H1 (cell line): ENCODE data around the gene CAPG. TPM values are rescaled to one million over a fixed set of nuclear protein-coding genes. Genes with fewer than 3 reads are reported as not detected.

Experiments used
- CTCF ChIA-PET: fragments of 300-600 bp; sonication (Branson Sonifier 250); formaldehyde crosslinking; loops from one replicate; lab custom pipeline; 2021; ENCODE audit not compliant: partially characterized antibody; lab: Charles Lee
- POLR2A ChIA-PET: fragments of 300-600 bp; sonication (Branson Sonifier 250); formaldehyde crosslinking; loops from one replicate; lab custom pipeline; 2021; ENCODE audit warnings: inconsistent platforms; ENCODE audit not compliant: partially characterized antibody; lab: Charles Lee
- DNase-seq, 2 experiments: peaks; one replicate each; pipeline versions ENCODE4 v3.0.0 to v3.0.0-alpha.2; 2010 to 2022; ENCODE audit warnings: low spot score in 2 of 2, low read depth in 1 of 2, mixed read lengths in 1 of 2
- FAIRE-seq: peaks from 2 replicates; lab custom pipeline; 2011; peaks lifted over from hg19 to GRCh38; lab: Jason Lieb, UNC
- H2AFZ ChIP-seq: 2 replicates; pipeline ENCODE4 v1.8.1; 2012; ENCODE audit warnings: low read length, inconsistent platforms
- H2AK5ac ChIP-seq: 2 replicates; pipeline ENCODE4 v1.6.1; 2013; ENCODE audit warnings: low read depth, low read length
- H2BK120ac ChIP-seq: replicated peaks from 2 replicates; pipeline ENCODE3; 2013; ENCODE audit warnings: low read depth, low read length, inconsistent platforms
- H2BK12ac ChIP-seq: 2 replicates; pipeline ENCODE4 v1.6.1; 2013; ENCODE audit warnings: low read depth, low read length
- H2BK15ac ChIP-seq: 2 replicates; pipeline ENCODE4 v1.6.1; 2013; ENCODE audit warnings: low read length
- H2BK20ac ChIP-seq: 2 replicates; pipeline ENCODE4 v1.6.1; 2013; ENCODE audit warnings: low read length
- H2BK5ac ChIP-seq: 2 replicates; pipeline ENCODE4 v1.6.1; 2013; ENCODE audit warnings: low read depth, low read length
- H3K14ac ChIP-seq: 2 replicates; pipeline ENCODE4 v1.6.1; 2013; ENCODE audit warnings: inconsistent platforms; ENCODE audit not compliant: insufficient read length
- H3K18ac ChIP-seq: 2 replicates; pipeline ENCODE4 v1.6.1; 2013; ENCODE audit warnings: low read length; ENCODE audit errors: extremely low read depth
- H3K23ac ChIP-seq: 2 replicates; pipeline ENCODE4 v1.6.1; 2013; ENCODE audit warnings: inconsistent platforms; ENCODE audit not compliant: insufficient read length
- H3K23me2 ChIP-seq: 2 replicates; pipeline ENCODE4 v1.6.1; 2013; ENCODE audit warnings: low read depth, low read length
- H3K27ac ChIP-seq: 2 replicates; pipeline ENCODE4 v1.6.1; 2011; ENCODE audit warnings: low read depth, low read length, inconsistent platforms
- H3K27me3 ChIP-seq, 4 experiments: replicated peaks in 1 of 4; 1 replicate in 1 of 4; 2 replicates in 3 of 4; pipeline versions ENCODE4 v1.6.1 to v1.8.1; 2011 to 2013; ENCODE audit warnings: low read length in 3 of 4, mild to moderate bottlenecking in 3 of 4, inconsistent platforms in 2 of 4, mixed read lengths in 2 of 4, moderate library complexity in 1 of 4; ENCODE audit not compliant: control insufficient read depth in 3 of 4, insufficient read depth in 3 of 4; ENCODE audit errors: extremely low read depth in 1 of 4
- H3K36me3 ChIP-seq, 4 experiments: 2 replicates each; pipeline versions ENCODE4 v1.6.1 to v1.8.1; 2011 to 2013; ENCODE audit warnings: mild to moderate bottlenecking in 4 of 4, low read length in 3 of 4, moderate library complexity in 2 of 4, control low read depth in 1 of 4, inconsistent platforms in 1 of 4; ENCODE audit not compliant: insufficient read depth in 4 of 4, control insufficient read depth in 2 of 4
- H3K4ac ChIP-seq: replicated peaks from 2 replicates; pipeline ENCODE3; 2013; ENCODE audit warnings: low read length, low read depth, mixed read lengths, inconsistent platforms; ENCODE audit not compliant: insufficient read length
- H3K4me1 ChIP-seq, 4 experiments: replicated peaks in 1 of 4; 1 replicate in 1 of 4; 2 replicates in 3 of 4; pipeline versions ENCODE4 v1.6.1 to v1.8.1; 2011 to 2013; ENCODE audit warnings: low read length in 3 of 4, inconsistent platforms in 2 of 4, mixed read lengths in 1 of 4; ENCODE audit not compliant: insufficient read depth in 4 of 4, control insufficient read depth in 3 of 4
- H3K4me2 ChIP-seq, 2 experiments: 2 replicates each; pipeline versions ENCODE4 v1.6.1 to v1.8.1; 2011 to 2013; ENCODE audit warnings: low read depth in 2 of 2, low read length in 2 of 2, control low read depth in 1 of 2, inconsistent platforms in 1 of 2, mild to moderate bottlenecking in 1 of 2; ENCODE audit not compliant: insufficient read depth in 1 of 2
- H3K4me3 ChIP-seq, 4 experiments: fragments of 200-600, 300-600 bp in 1 of 4; sonication (generic), shearing (Covaris generic), sonication (Bioruptor Twin) in 1 of 4; 2 replicates each; pipeline versions ENCODE4 v1.5.1 to v1.8.1; 2011 to 2016; ENCODE audit warnings: low read length in 4 of 4, low read depth in 3 of 4, control low read depth in 2 of 4, inconsistent platforms in 2 of 4, mild to moderate bottlenecking in 2 of 4, mixed read lengths in 1 of 4, moderate library complexity in 1 of 4; ENCODE audit not compliant: insufficient read depth in 2 of 4; ENCODE audit errors: extremely low read depth in 1 of 4
- H3K56ac ChIP-seq: replicated peaks from 2 replicates; pipeline ENCODE3; 2013; ENCODE audit warnings: low read depth, mild to moderate bottlenecking, mixed read lengths, low read length, inconsistent platforms; ENCODE audit not compliant: insufficient read length
- H3K79me1 ChIP-seq: 2 replicates; pipeline ENCODE4 v1.6.1; 2013; ENCODE audit warnings: low read depth, low read length, control low read depth
- H3K79me2 ChIP-seq, 2 experiments: 2 replicates each; pipeline versions ENCODE4 v1.6.1 to v1.8.1; 2012 to 2013; ENCODE audit warnings: low read length in 2 of 2, mild to moderate bottlenecking in 2 of 2, inconsistent platforms in 1 of 2; ENCODE audit not compliant: insufficient read depth in 2 of 2, control insufficient read depth in 1 of 2
- H3K9ac ChIP-seq, 4 experiments: replicated peaks in 1 of 4; 1 replicate in 1 of 4; 2 replicates in 3 of 4; pipeline versions ENCODE4 v1.6.1 to v1.8.1; 2011 to 2013; ENCODE audit warnings: low read depth in 3 of 4, low read length in 3 of 4, control low read depth in 2 of 4, mild to moderate bottlenecking in 2 of 4, moderate library complexity in 2 of 4, inconsistent platforms in 1 of 4; ENCODE audit errors: extremely low read depth in 1 of 4
- H3K9me3 ChIP-seq, 2 experiments: 2 replicates each; pipeline versions ENCODE4 v1.6.1 to v1.8.1; 2012 to 2013; ENCODE audit warnings: mild to moderate bottlenecking in 2 of 2, moderate library complexity in 2 of 2, control low read depth in 1 of 2, inconsistent platforms in 1 of 2, low read depth in 1 of 2, low read length in 1 of 2, mixed read lengths in 1 of 2; ENCODE audit not compliant: insufficient read depth in 2 of 2
- H4K20me1 ChIP-seq, 2 experiments: replicated peaks in 1 of 2; 2 replicates each; pipeline versions ENCODE3 to v1.8.1; 2011 to 2013; ENCODE audit warnings: inconsistent platforms in 2 of 2, low read length in 2 of 2, mild to moderate bottlenecking in 1 of 2; ENCODE audit not compliant: insufficient read depth in 2 of 2, control insufficient read depth in 1 of 2
- H4K5ac ChIP-seq: 2 replicates; pipeline ENCODE4 v1.6.1; 2013; ENCODE audit warnings: low read length, low read depth, mixed read lengths, inconsistent platforms; ENCODE audit not compliant: insufficient read length
- H4K8ac ChIP-seq: 2 replicates; pipeline ENCODE4 v1.8.0; 2013; ENCODE audit warnings: mild to moderate bottlenecking, moderate library complexity, low read length, inconsistent platforms; ENCODE audit not compliant: insufficient read depth; ENCODE audit errors: extremely low read depth
- H4K91ac ChIP-seq: replicated peaks from 2 replicates; pipeline ENCODE3; 2013; ENCODE audit warnings: low read length, mixed read lengths, inconsistent platforms; ENCODE audit not compliant: insufficient read length
- CREB1 ChIP-seq: IDR thresholded peaks from 2 replicates; pipeline ENCODE4 v1.6.1; 2012; ENCODE audit warnings: inconsistent platforms
- CTBP2 ChIP-seq: IDR thresholded peaks from 2 replicates; pipeline ENCODE4 v1.7.0; 2011; ENCODE audit warnings: borderline replicate concordance, mild to moderate bottlenecking, moderate library complexity, mixed read lengths, low read length; ENCODE audit not compliant: insufficient read depth, insufficient read length
- EP300 ChIP-seq, 2 experiments: IDR thresholded peaks; 1 replicate in 1 of 2; 2 replicates in 1 of 2; pipeline ENCODE4 v1.6.1; 2011 to 2012; ENCODE audit warnings: low read depth in 2 of 2, low read length in 2 of 2, mild to moderate bottlenecking in 2 of 2, borderline replicate concordance in 1 of 2, inconsistent platforms in 1 of 2, moderate library complexity in 1 of 2
- KDM1A ChIP-seq: fragments of 200-600, 300-600 bp; sonication (generic); IDR thresholded peaks from 2 replicates; pipeline ENCODE4 v1.7.1; 2016; ENCODE audit warnings: mild to moderate bottlenecking, low read length, borderline replicate concordance
- MAX ChIP-seq: IDR thresholded peaks from 2 replicates; pipeline ENCODE4 v1.6.1; 2012; ENCODE audit warnings: inconsistent platforms
- NRF1 ChIP-seq: IDR thresholded peaks from 2 replicates; pipeline ENCODE4 v1.6.1; 2011; ENCODE audit warnings: mild to moderate bottlenecking, low read depth, low read length, improper control_type of control experiment
- SAP30 ChIP-seq: fragments of 300-600 bp; sonication (generic); IDR thresholded peaks from 2 replicates; pipeline ENCODE4 v1.7.1; 2012; ENCODE audit warnings: low read length, moderate library complexity, mild to moderate bottlenecking, inconsistent platforms; ENCODE audit not compliant: insufficient read depth, insufficient replicate concordance
- SP2 ChIP-seq: IDR thresholded peaks from 2 replicates; pipeline ENCODE4 v1.6.1; 2012; ENCODE audit warnings: mild to moderate bottlenecking, low read length, inconsistent platforms
- TCF12 ChIP-seq: IDR thresholded peaks from 2 replicates; pipeline ENCODE4 v1.6.1; 2011; ENCODE audit warnings: low read depth, mild to moderate bottlenecking, low read length
- WGBS, 2 experiments: shearing (Covaris generic) in 1 of 2; methylation state at CpG; one replicate each; pipeline versions ENCODE4 v1.1.6 to v1.1.7; 2013 to 2015; ENCODE audit warnings: low lambda C conversion rate in 2 of 2, mixed read lengths in 2 of 2, inconsistent platforms in 1 of 2, low coverage in 1 of 2, missing lambda C conversion rate in 1 of 2; ENCODE audit not compliant: insufficient replicate concordance in 2 of 2, insufficient coverage in 1 of 2, insufficient read length in 1 of 2; ENCODE audit errors: extremely low coverage in 1 of 2, missing lambda C conversion rate in 1 of 2; 5-methylcytosine and 5-hydroxymethylcytosine counted together
- polyA plus RNA-seq, 7 experiments: library from polyadenylated mRNA; depleted of rRNA in 3 of 7; stranded (reverse) in 5 of 7; unstranded in 2 of 7; fragments of >200 nt in 5 of 7; fragments of 200-250 nt in 2 of 7; gene quantifications; 1 replicate in 5 of 7; 2 replicates in 1 of 7; 4 replicates in 1 of 7; pipeline versions ENCODE4 v1.2.1 to v1.2.3, GENCODE V29; 2011 to 2013; ENCODE audit warnings: missing spikeins in 2 of 7, mixed read lengths in 2 of 7
- total RNA-seq: library from RNA; stranded (reverse); fragmentation: NEBNext Ultra II Directional; extraction: Animal tissue kit (Norgen Biotek cat#: 25700); gene quantifications from 2 replicates; pipeline ENCODE4 v1.2.1, GENCODE V29; 2021

CAPG gene
- total and polyA plus RNA-seq, 2 of the 8 experiments (the other 6 are each of a cell fraction or from before 2014, with no cell fraction given), result 80.5 to 89.0 TPM

GRCh38 chr2:85418132-85419008 is 8.2 kb upstream of the CAPG start, which contains the start of gene SH2D6:
Gene SH2D6 (plus strand): TSS chr2:85418714. CDS start chr2:85429466, 10,752 bp downstream.
- Histone ChIP-seq H3K23ac (no peak within 1 kb of the TSS), H3K4me1 (peaks cover 0 to 20% (median 13%) of the 10 kb centered on the region in 4 experiments; a peak in 6 of 7 replicates), H3K4me2 (peak within 1 kb of the TSS; percentile 78 to 90), H3K9ac (peak within 1 kb of the TSS in 3 of 4 experiments; percentile 79 to 82 (median 81); a peak in 6 of 7 replicates), H4K8ac (peak within 1 kb of the TSS; percentile 98), H3K23me2 (peaks cover 5% of the 10 kb centered on the region; the same call in 1 of the 2 replicates), H3K36me3 (no peaks in the 10 kb centered on the region), H3K4me3 (peak within 1 kb of the TSS; percentile 74 to 82 (median 80)), H2BK20ac (0 out of 2 replicates have a peak within 1 kb of the TSS, but pooled peaks have one; percentile 25), H2BK5ac (peak within 1 kb of the TSS; percentile 92), H4K91ac (peak within 1 kb of the TSS; percentile 92), H3K27me3 (peaks cover 0 to 3% (median 1%) of the 10 kb centered on the region in 4 experiments; a peak in 1 of 7 replicates), H2AFZ (peak within 1 kb of the TSS; percentile 92; the same call in 1 of the 2 replicates), H2BK120ac (no peak within 1 kb of the TSS), H2BK15ac (peak within 1 kb of the TSS; percentile 31; the same call in 1 of the 2 replicates), H4K5ac (peak within 1 kb of the TSS; percentile 92), H4K20me1 (no peaks in the 10 kb centered on the region), H2BK12ac (peak within 1 kb of the TSS; percentile 92), H3K27ac (peak within 1 kb of the TSS; percentile 81; the same call in 1 of the 2 replicates), H3K18ac (peak within 1 kb of the TSS; percentile 99), H3K4ac (peak within 1 kb of the TSS; percentile 92), H2AK5ac (peak within 1 kb of the TSS; percentile 5), H3K9me3 (no peaks in the 10 kb centered on the region), H3K79me1 (no peaks in the 10 kb centered on the region), H3K79me2 (no peaks in the 10 kb centered on the region), H3K14ac (no peak within 1 kb of the TSS), H3K56ac (peak within 1 kb of the TSS; percentile 89)
- POLR2A ChIA-PET, result interaction anchor here (0.7 to 55.3 kb wide), 14 partner anchors 10 to 350 kb away, joined by 3 to 1889 read pairs (median 4); partner anchors contain the start of genes C2orf68, GGCX, MAT2A and TCF7L1
- FAIRE-seq (no peak), DNase-seq (peak in 1 of 2 experiments; percentile 93)
- WGBS, 2 experiments, result 23% methylated on average over 33 of the region's 57 CpGs; no CpG with 5 or more reads in 1 of the 2 experiments
- CTCF ChIA-PET, result interaction anchor here (1.1 to 15.1 kb wide), 12 partner anchors 10 to 134 kb away, joined by 3 to 259 read pairs (median 18); partner anchors contain the start of genes CAPG and MAT2A
- TF ChIP-seq NRF1, result no peak
- TF ChIP-seq SAP30, result no peak
- TF ChIP-seq SP2, result no peak
- peak; percentile 45; the same call in 1 of the 2 replicates for TF ChIP-seq CREB1
- no peak for TF ChIP-seq EP300 (IDR thresholded peaks at IDR 0.05; ENCODE audit: borderline replicate concordance in 1 of 2, low read depth in 2 of 2, low read length in 2 of 2)
- TF ChIP-seq KDM1A, result no peak
- TF ChIP-seq CTBP2, result no peak
- peak; percentile 89 for TF ChIP-seq MAX
- no peak for TF ChIP-seq TCF12
